Liver (tissue), 9 donors: ENCODE measurements around the gene HOXA5. TPM values are rescaled to one million over a fixed set of nuclear protein-coding genes. Genes with fewer than 3 reads are reported as not detected.

Source experiments
- DNase-seq: peaks from one replicate; pipeline ENCODE4 v3.0.0-alpha.2; 2017; ENCODE audit warnings: low spot score
- H3K27ac ChIP-seq, 2 donors: one replicate each; pipeline ENCODE4 v1.7.0; 2013; ENCODE audit warnings: inconsistent platforms in 2 of 2, low read length in 2 of 2, control low read depth in 1 of 2, low read depth in 1 of 2, mild to moderate bottlenecking in 1 of 2
- H3K27me3 ChIP-seq, 4 donors: one replicate each; pipeline versions ENCODE4 v1.6.1 to v1.7.0; 2013; ENCODE audit warnings: low read length in 3 of 4, inconsistent platforms in 1 of 4, mild to moderate bottlenecking in 1 of 4, moderate library complexity in 1 of 4; ENCODE audit not compliant: control insufficient read depth in 4 of 4, insufficient read depth in 4 of 4
- H3K36me3 ChIP-seq, 4 donors: one replicate each; pipeline versions ENCODE4 v1.6.1 to v1.7.0; 2013; ENCODE audit warnings: low read length in 3 of 4, mild to moderate bottlenecking in 3 of 4, low read depth in 1 of 4, moderate library complexity in 1 of 4; ENCODE audit not compliant: control insufficient read depth in 4 of 4, insufficient read depth in 3 of 4
- H3K4me1 ChIP-seq, 4 donors: one replicate each; pipeline versions ENCODE4 v1.6.1 to v1.7.0; 2013; ENCODE audit warnings: low read length in 3 of 4, mild to moderate bottlenecking in 3 of 4, moderate library complexity in 1 of 4; ENCODE audit not compliant: control insufficient read depth in 4 of 4, insufficient read depth in 4 of 4
- H3K4me3 ChIP-seq, 3 donors: one replicate each; pipeline versions ENCODE4 v1.6.1 to v1.7.0; 2013; ENCODE audit warnings: low read length in 3 of 3, control low read depth in 1 of 3, low read depth in 1 of 3, mild to moderate bottlenecking in 1 of 3
- H3K9ac ChIP-seq, 2 donors: one replicate each; pipeline ENCODE4 v1.7.0; 2013; ENCODE audit warnings: low read length in 2 of 2, mild to moderate bottlenecking in 2 of 2, moderate library complexity in 2 of 2, control low read depth in 1 of 2, low read depth in 1 of 2
- H3K9me3 ChIP-seq, 4 donors: one replicate each; pipeline versions ENCODE4 v1.6.1 to v1.7.0; 2013; ENCODE audit warnings: low read length in 3 of 4; ENCODE audit not compliant: control insufficient read depth in 4 of 4
- CTCF ChIP-seq: fragments of 150-350 bp; IDR thresholded peaks from 2 replicates; pipeline ENCODE4 v1.5.1; 2017; ENCODE audit warnings: improper control_type of control experiment, low read depth, low read length; ENCODE audit not compliant: missing input control
- EGR1 ChIP-seq, 2 donors: IDR thresholded peaks; 2 replicates each; pipeline ENCODE4 v1.6.1; 2016 to 2018; ENCODE audit warnings: antibody characterized with exemption in 2 of 2, low read depth in 2 of 2
- FOXA1 ChIP-seq: IDR thresholded peaks from 2 replicates; pipeline ENCODE4 v1.6.1; 2016; ENCODE audit warnings: antibody characterized with exemption
- FOXA2 ChIP-seq: IDR thresholded peaks from 2 replicates; pipeline ENCODE4 v1.6.1; 2016; ENCODE audit warnings: antibody characterized with exemption
- GABPA ChIP-seq, 2 donors: IDR thresholded peaks in 1 of 2; conservative IDR thresholded peaks in 1 of 2; 2 replicates each; pipeline ENCODE4 v1.6.1; 2016; ENCODE audit warnings: antibody characterized with exemption in 2 of 2, mild to moderate bottlenecking in 1 of 2, moderate library complexity in 1 of 2
- HNF4A ChIP-seq, 2 donors: conservative IDR thresholded peaks; 2 replicates each; pipeline ENCODE4 v1.6.1; 2016; ENCODE audit warnings: antibody characterized with exemption in 2 of 2, mild to moderate bottlenecking in 2 of 2
- HNF4G ChIP-seq: IDR thresholded peaks from 2 replicates; pipeline ENCODE4 v1.6.1; 2016; ENCODE audit warnings: antibody characterized with exemption
- JUND ChIP-seq, 2 donors: IDR thresholded peaks; 2 replicates each; pipeline ENCODE4 v1.6.1; 2016; ENCODE audit warnings: antibody characterized with exemption in 2 of 2
- NR2F2 ChIP-seq: IDR thresholded peaks from 2 replicates; pipeline ENCODE4 v1.6.1; 2016; ENCODE audit warnings: antibody characterized with exemption
- RAD21 ChIP-seq, 2 donors: IDR thresholded peaks; 2 replicates each; pipeline ENCODE4 v1.6.1; 2016; ENCODE audit warnings: antibody characterized with exemption in 2 of 2, mild to moderate bottlenecking in 2 of 2
- REST ChIP-seq: IDR thresholded peaks from 2 replicates; pipeline ENCODE4 v1.6.1; 2016; ENCODE audit warnings: antibody characterized with exemption, mild to moderate bottlenecking
- RXRA ChIP-seq, 2 donors: IDR thresholded peaks; 2 replicates each; pipeline ENCODE4 v1.6.1; 2017 to 2018; ENCODE audit warnings: antibody characterized with exemption in 2 of 2, mild to moderate bottlenecking in 1 of 2
- SP1 ChIP-seq: IDR thresholded peaks from 2 replicates; pipeline ENCODE4 v1.6.1; 2018; ENCODE audit warnings: antibody characterized with exemption, mild to moderate bottlenecking
- WGBS: extraction: QIAGEN DNeasy Blood & Tissue Kit; methylation state at CpG from one replicate; pipeline ENCODE4 v1.1.7; 2013; 5-methylcytosine and 5-hydroxymethylcytosine counted together
- polyA plus RNA-seq, 2 donors: library from polyadenylated mRNA; stranded (reverse) in 1 of 2; unstranded in 1 of 2; fragments of 200-250 nt in 1 of 2; fragments of >200 nt in 1 of 2; fragmentation: Nextera tagmentation in 1 of 2; extraction: Ambion mirVana in 1 of 2; gene quantifications; one replicate each; pipeline versions ENCODE4 v1.2.1 to v1.2.3, GENCODE V29; 2013 to 2015
- total RNA-seq, 2 donors: library from RNA; depleted of rRNA; stranded (reverse); fragments of >200 nt; gene quantifications; one replicate each; pipeline ENCODE4 v1.2.3, GENCODE V29; 2014
- TF ChIP-seq, protein P1 (sequence below): IDR thresholded peaks from 2 replicates; pipeline ENCODE4 v1.6.1; 2016; ENCODE audit warnings: antibody characterized with exemption
- TF ChIP-seq, protein P2 (sequence below): IDR thresholded peaks from 2 replicates; pipeline ENCODE4 v1.6.1; 2016; ENCODE audit warnings: antibody characterized with exemption
- TF ChIP-seq, protein P3 (sequence below): IDR thresholded peaks from 2 replicates; pipeline ENCODE4 v1.6.1; 2016; ENCODE audit warnings: antibody characterized with exemption
- donor health status: healthy.
- donor health status: healthy.
- donor health status: healthy.
- donor health status: healthy.
- donor health status: healthy.

The HOXA5 gene
- total and polyA plus RNA-seq, 4 donors: 0.40 to 2.1 (median 0.66) TPM

DNA sequence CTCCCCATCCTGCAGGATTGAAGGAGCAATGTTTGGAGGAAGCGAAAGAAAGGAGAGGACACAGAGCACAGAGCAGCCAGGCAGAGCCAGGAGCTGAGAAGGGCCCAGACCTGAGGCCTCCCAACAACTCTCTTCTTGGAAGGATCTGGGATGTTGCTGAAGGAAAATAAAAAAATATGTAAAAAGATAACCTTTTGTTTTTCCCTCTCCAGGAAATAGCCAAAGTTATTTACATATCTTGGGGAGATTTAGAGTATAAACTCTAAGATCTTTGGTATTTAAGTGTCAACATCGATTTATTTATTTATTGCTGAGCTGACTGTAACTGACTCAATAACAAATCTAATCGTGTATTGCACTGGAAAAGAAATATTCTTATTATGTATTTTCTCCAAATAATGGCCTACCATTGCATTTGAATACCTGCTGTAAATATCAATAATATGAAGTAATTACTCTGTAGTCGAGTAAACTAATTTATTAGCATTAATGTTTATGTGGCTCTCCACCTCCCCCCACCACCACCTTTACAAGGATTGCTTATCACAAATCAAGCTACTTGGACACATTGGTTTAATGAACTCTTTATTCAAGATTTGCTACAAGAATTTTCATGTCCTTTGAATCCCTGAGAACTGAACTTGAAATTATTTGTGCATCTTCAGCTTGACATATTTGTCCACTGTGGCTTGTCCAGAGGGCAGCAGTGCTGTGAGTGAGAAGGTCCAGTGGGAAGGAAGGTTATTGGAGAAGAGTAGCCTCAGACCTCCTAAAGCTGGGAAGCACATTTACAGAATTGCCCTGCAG lies 43.4 kb upstream of the HOXA5 start:
- Histone ChIP-seq H3K36me3 (no peaks in the 10 kb centered on the region), H3K4me1 (peaks cover 7 to 28% (median 18%) of the 10 kb centered on the region in 4 donors), H3K27me3 (peaks cover 13 to 47% (median 39%) of the 10 kb centered on the region in 4 donors), H3K27ac (no peak overlapping the region), H3K9me3 (peaks cover 0 to 9% (median 0%) of the 10 kb centered on the region in 4 donors), H3K4me3 (no peak overlapping the region), H3K9ac (no peak overlapping the region)
- WGBS: 20% methylated on average over 4 of the region's 4 CpGs
- TF ChIP-seq CTCF (no peak), RXRA (IDR thresholded peaks at IDR 0.05) (no peak), GABPA (IDR thresholded peaks at IDR 0.05 in 1 of 2, conservative IDR thresholded peaks at IDR 0.05 in 1 of 2) (no peak), NR2F2 (no peak), FOXA2 (no peak), FOXA1 (no peak)
- TF ChIP-seq, protein P1, sequence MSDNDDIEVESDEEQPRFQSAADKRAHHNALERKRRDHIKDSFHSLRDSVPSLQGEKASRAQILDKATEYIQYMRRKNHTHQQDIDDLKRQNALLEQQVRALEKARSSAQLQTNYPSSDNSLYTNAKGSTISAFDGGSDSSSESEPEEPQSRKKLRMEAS: no peak
- no peak for DNase-seq

DNA sequence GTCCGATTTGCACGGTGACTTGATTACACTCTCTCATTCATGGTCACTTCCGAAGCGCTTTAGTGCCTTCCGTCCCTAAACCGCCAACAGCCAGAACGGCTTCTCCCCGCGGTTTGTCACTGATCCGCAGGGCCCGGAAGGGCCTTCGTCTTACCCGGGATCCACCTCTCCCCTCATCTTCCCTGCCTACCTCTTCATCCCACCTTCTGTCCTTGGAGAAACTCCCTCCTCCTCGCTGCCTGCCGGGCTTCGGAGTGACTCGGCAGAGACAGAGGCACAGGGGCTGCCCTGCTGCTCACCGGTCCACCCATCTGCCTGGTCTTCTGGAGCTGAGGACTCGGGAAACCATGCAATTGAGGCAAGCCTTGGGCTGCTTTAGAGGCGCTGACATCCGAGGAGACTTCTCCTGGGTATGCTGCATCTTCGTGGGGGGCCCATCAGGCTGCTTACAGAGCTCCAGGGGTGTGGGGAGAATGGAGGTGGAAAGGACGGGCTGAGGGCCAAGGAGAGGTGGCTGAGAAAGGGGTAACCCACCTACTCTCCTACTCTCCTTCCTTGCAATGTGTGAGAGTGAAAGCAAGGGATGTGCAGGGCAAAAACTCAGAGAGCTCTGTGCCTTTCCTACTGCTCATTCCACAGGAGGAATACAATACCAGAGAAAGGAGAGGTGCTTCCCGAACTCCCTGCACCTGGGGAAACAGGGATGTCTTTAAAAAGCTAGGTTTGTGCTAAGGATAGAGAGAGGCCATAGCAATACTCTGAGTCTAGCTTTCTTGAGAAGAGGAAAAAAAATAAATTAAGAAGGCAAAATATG lies 42.6 kb upstream of the HOXA5 start:
- Histone ChIP-seq H3K4me3 (no peak overlapping the region), H3K36me3 (no peaks in the 10 kb centered on the region), H3K9ac (no peak overlapping the region), H3K27me3 (peaks cover 13 to 46% (median 33%) of the 10 kb centered on the region in 4 donors), H3K4me1 (peaks cover 6 to 27% (median 17%) of the 10 kb centered on the region in 4 donors), H3K27ac (no peak overlapping the region), H3K9me3 (peaks cover 0 to 4% (median 0%) of the 10 kb centered on the region in 4 donors)
- no peak for DNase-seq
- TF ChIP-seq, protein P2, sequence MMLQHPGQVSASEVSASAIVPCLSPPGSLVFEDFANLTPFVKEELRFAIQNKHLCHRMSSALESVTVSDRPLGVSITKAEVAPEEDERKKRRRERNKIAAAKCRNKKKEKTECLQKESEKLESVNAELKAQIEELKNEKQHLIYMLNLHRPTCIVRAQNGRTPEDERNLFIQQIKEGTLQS: no peak
- TF ChIP-seq SP1 (no peak), REST (no peak), HNF4G (no peak), JUND (IDR thresholded peaks at IDR 0.05) (no peak), HNF4A (conservative IDR thresholded peaks at IDR 0.05) (no peak), EGR1 (IDR thresholded peaks at IDR 0.05; ENCODE audit: low read depth in 2 of 2) (no peak), FOXA2 (no peak), CTCF (no peak), RXRA (IDR thresholded peaks at IDR 0.05) (no peak), RAD21 (IDR thresholded peaks at IDR 0.05) (no peak), GABPA (IDR thresholded peaks at IDR 0.05 in 1 of 2, conservative IDR thresholded peaks at IDR 0.05 in 1 of 2) (no peak), FOXA1 (no peak), NR2F2 (no peak)
- TF ChIP-seq, protein P3, sequence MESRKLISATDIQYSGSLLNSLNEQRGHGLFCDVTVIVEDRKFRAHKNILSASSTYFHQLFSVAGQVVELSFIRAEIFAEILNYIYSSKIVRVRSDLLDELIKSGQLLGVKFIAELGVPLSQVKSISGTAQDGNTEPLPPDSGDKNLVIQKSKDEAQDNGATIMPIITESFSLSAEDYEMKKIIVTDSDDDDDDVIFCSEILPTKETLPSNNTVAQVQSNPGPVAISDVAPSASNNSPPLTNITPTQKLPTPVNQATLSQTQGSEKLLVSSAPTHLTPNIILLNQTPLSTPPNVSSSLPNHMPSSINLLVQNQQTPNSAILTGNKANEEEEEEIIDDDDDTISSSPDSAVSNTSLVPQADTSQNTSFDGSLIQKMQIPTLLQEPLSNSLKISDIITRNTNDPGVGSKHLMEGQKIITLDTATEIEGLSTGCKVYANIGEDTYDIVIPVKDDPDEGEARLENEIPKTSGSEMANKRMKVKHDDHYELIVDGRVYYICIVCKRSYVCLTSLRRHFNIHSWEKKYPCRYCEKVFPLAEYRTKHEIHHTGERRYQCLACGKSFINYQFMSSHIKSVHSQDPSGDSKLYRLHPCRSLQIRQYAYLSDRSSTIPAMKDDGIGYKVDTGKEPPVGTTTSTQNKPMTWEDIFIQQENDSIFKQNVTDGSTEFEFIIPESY: no peak
- TF ChIP-seq, protein P1: no peak
- 6% methylated on average over 24 of the region's 24 CpGs for WGBS
